ENCODE measurements around the gene BCLAF1.
"Not testable (repeated sequence)": the region's sequence is repeated elsewhere in the genome, so short reads cannot be mapped to it uniquely, and the experiment has no call there.

The BCLAF1 gene

GRCh38 chr6:136309729-136310311 is 20.2 kb upstream of the BCLAF1 start:
- DNase-seq: no peak

GRCh38 chr6:136309171-136309570 is 19.5 kb upstream of the BCLAF1 start:
- DNase-seq: no peak

GRCh38 chr6:136308469-136308868 is 18.8 kb upstream of the BCLAF1 start:
- not testable (repeated sequence) for DNase-seq

- DNase-seq: no peak
Observed at GRCh38 chr6:136307351-136307750, 17.7 kb upstream of the BCLAF1 start.

- DNase-seq: peak in 41 of 56 donors; percentile 7 to 76 (median 44)
Observed at GRCh38 chr6:136306466-136306865, 16.8 kb upstream of the BCLAF1 start.

- no peak for DNase-seq
Observed at GRCh38 chr6:136304410-136304809, 14.8 kb upstream of the BCLAF1 start.

GRCh38 chr6:136303516-136303915 is 13.9 kb upstream of the BCLAF1 start:
- no peak for DNase-seq

- DNase-seq: no peak
Observed at GRCh38 chr6:136294621-136295020, 5.0 kb upstream of the BCLAF1 start.

GRCh38 chr6:136290410-136291010 is 864 bp upstream of the BCLAF1 start:
- DNase-seq: peak in 40 of 56 donors; percentile 14 to 82 (median 61)

- peak in 55 of 56 donors; percentile 9 to 92 (median 80) for DNase-seq
Observed at GRCh38 chr6:136289327-136289578, 393 bp downstream of the BCLAF1 start.

- DNase-seq: peak in 53 of 56 donors; percentile 20 to 87 (median 66)
Observed at GRCh38 chr6:136288566-136289326, 900 bp downstream of the BCLAF1 start.

GRCh38 chr6:136284909-136285308 is 4.7 kb downstream of the BCLAF1 start:
- no peak for DNase-seq

- DNase-seq: no peak
Observed at GRCh38 chr6:136282906-136283305, 6.7 kb downstream of the BCLAF1 start.

GRCh38 chr6:136280032-136280609 is 9.5 kb downstream of the BCLAF1 start:
- no peak for DNase-seq

- DNase-seq: no peak
Observed at GRCh38 chr6:136274062-136274461, 15.6 kb downstream of the BCLAF1 start.

GRCh38 chr6:136265101-136265500 is 24.5 kb downstream of the BCLAF1 start:
- DNase-seq: no peak

- DNase-seq: no peak
Observed at GRCh38 chr6:136262940-136263339, 26.7 kb downstream of the BCLAF1 start.

GRCh38 chr6:136254851-136255466 is 34.7 kb downstream of the BCLAF1 start:
- no peak for DNase-seq

- no peak for DNase-seq
Observed at GRCh38 chr6:136253734-136254133, 35.9 kb downstream of the BCLAF1 start.

GRCh38 chr6:136252441-136252840 is 37.2 kb downstream of the BCLAF1 start:
- DNase-seq: no peak

- DNase-seq: no peak
Observed at GRCh38 chr6:136251394-136251793, 38.3 kb downstream of the BCLAF1 start.

GRCh38 chr6:136250686-136251008 is 39.0 kb downstream of the BCLAF1 start:
- no peak for DNase-seq
